Measurements from ENCODE around the gene ZCCHC14. TPM values are rescaled to one million over a fixed set of nuclear protein-coding genes. Genes with fewer than 3 reads are reported as not detected.

The ZCCHC14 gene
- total and polyA plus RNA-seq, 2 of the 13 experiments (the other 11 are each of a cell fraction or from before 2014, with no cell fraction given): 12.4 to 12.5 TPM

DNA sequence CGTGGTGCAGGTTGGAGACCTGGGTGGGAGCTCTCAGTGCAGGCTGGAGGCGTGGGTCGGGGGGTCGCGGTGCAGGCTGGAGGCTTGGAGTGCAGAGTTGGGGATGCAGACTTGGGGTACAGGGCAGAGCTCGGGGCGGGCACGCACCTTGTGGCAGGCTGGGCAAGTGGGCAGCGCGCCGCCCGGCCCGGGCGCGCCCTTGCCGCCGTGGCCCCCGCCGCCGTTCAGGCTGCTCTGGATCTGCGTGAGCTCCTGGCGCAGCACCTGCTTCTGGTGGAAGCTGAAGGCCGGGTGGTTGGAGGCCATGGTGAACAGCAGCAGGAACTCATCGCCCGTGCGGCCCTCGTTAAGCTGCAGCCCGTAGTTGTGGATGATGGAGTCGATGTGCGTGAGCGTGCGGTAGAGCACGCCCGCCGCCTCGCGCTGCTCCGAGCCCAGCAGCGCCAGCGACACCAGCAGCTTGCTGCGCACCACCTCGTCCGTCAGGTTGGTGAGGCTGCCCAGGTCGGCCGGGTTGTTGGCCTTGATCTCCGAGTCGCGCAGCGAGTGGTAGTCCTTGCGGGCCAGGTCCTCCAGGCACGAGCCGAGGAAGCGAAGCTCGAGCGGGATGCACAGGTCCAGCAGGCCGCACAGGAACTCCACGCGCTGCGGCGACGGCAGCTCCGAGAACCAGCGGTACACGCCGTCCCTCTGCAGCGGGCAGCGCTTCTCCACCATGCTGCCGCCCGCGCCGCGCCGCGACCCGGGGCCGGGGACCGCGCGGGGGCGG, 1.1 kb downstream of the ZCCHC14 start (continued):
- TF ChIP-seq TBX3 (IDR thresholded peaks at IDR 0.05; ENCODE audit: borderline replicate concordance) (no peak), PHF21A (CRISPR knock-in tag; IDR thresholded peaks at IDR 0.05) (no peak), ZNF607 (CRISPR knock-in tag; IDR thresholded peaks at IDR 0.05; ENCODE audit: borderline replicate concordance) (no peak), FOXA1 (IDR thresholded peaks at IDR 0.05) (no peak), FOXA1 (CRISPR knock-in tag; IDR thresholded peaks at IDR 0.05) (peak; percentile 15; the same call in 1 of the 2 replicates), ZNF782 (CRISPR knock-in tag; IDR thresholded peaks at IDR 0.05; ENCODE audit: borderline replicate concordance) (no peak), TEAD3 (CRISPR knock-in tag; optimal IDR thresholded peaks at IDR 0.05; ENCODE audit: borderline replicate concordance) (no peak), ZBTB20 (CRISPR knock-in tag; IDR thresholded peaks at IDR 0.05; ENCODE audit: borderline replicate concordance, low read depth) (0 out of 2 replicates have a peak, but pooled peaks have one; percentile 43), ZNF775 (CRISPR knock-in tag; IDR thresholded peaks at IDR 0.05; ENCODE audit: borderline replicate concordance) (no peak), SATB2 (CRISPR knock-in tag; IDR thresholded peaks at IDR 0.05) (no peak), ZBTB7B (CRISPR knock-in tag; IDR thresholded peaks at IDR 0.05) (no peak), ZNF234 (CRISPR knock-in tag; conservative IDR thresholded peaks at IDR 0.05) (no peak), ZIK1 (CRISPR knock-in tag; IDR thresholded peaks at IDR 0.05; ENCODE audit: borderline replicate concordance, low read depth) (no peak), ZNF24 (IDR thresholded peaks at IDR 0.05) (no peak), REL (CRISPR knock-in tag; conservative IDR thresholded peaks at IDR 0.05) (no peak), GRHL1 (CRISPR knock-in tag; conservative IDR thresholded peaks at IDR 0.05) (no peak), ZSCAN21 (CRISPR knock-in tag; IDR thresholded peaks at IDR 0.05; ENCODE audit: borderline replicate concordance) (0 out of 2 replicates have a peak, but pooled peaks have one; percentile 16), TAF1 (CRISPR knock-in tag; IDR thresholded peaks at IDR 0.05) (peak; percentile 68; the same call in 1 of the 2 replicates), FOSL1 (CRISPR knock-in tag; IDR thresholded peaks at IDR 0.05; ENCODE audit: borderline replicate concordance) (no peak), ZNF350 (CRISPR knock-in tag; IDR thresholded peaks at IDR 0.05; ENCODE audit: borderline replicate concordance, low read depth) (no peak), POGZ (CRISPR knock-in tag; IDR thresholded peaks at IDR 0.05) (no peak), PHF20 (CRISPR knock-in tag; IDR thresholded peaks at IDR 0.05) (peak; percentile 23; the same call in 1 of the 2 replicates), ZNF3 (CRISPR knock-in tag; IDR thresholded peaks at IDR 0.05) (no peak), ZNF343 (CRISPR knock-in tag; IDR thresholded peaks at IDR 0.05) (no peak)
- TF ChIP-seq, protein P1, sequence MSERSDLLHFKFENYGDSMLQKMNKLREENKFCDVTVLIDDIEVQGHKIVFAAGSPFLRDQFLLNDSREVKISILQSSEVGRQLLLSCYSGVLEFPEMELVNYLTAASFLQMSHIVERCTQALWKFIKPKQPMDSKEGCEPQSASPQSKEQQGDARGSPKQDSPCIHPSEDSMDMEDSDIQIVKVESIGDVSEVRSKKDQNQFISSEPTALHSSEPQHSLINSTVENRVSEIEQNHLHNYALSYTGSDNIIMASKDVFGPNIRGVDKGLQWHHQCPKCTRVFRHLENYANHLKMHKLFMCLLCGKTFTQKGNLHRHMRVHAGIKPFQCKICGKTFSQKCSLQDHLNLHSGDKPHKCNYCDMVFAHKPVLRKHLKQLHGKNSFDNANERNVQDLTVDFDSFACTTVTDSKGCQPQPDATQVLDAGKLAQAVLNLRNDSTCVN (CRISPR knock-in tag; IDR thresholded peaks at IDR 0.05; ENCODE audit: borderline replicate concordance): 0 out of 2 replicates have a peak, but pooled peaks have one; percentile 51
- TF ChIP-seq, protein P2, sequence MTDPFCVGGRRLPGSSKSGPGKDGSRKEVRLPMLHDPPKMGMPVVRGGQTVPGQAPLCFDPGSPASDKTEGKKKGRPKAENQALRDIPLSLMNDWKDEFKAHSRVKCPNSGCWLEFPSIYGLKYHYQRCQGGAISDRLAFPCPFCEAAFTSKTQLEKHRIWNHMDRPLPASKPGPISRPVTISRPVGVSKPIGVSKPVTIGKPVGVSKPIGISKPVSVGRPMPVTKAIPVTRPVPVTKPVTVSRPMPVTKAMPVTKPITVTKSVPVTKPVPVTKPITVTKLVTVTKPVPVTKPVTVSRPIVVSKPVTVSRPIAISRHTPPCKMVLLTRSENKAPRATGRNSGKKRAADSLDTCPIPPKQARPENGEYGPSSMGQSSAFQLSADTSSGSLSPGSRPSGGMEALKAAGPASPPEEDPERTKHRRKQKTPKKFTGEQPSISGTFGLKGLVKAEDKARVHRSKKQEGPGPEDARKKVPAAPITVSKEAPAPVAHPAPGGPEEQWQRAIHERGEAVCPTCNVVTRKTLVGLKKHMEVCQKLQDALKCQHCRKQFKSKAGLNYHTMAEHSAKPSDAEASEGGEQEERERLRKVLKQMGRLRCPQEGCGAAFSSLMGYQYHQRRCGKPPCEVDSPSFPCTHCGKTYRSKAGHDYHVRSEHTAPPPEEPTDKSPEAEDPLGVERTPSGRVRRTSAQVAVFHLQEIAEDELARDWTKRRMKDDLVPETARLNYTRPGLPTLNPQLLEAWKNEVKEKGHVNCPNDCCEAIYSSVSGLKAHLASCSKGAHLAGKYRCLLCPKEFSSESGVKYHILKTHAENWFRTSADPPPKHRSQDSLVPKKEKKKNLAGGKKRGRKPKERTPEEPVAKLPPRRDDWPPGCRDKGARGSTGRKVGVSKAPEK (CRISPR knock-in tag; IDR thresholded peaks at IDR 0.05; ENCODE audit: borderline replicate concordance): no peak

All from HepG2 (cell line).